H1 (cell line): ENCODE data around the gene SMYD3. TPM values are rescaled to one million over a fixed set of nuclear protein-coding genes. Genes with fewer than 3 reads are reported as not detected.

Source experiments
- CTCF ChIA-PET: fragments of 300-600 bp; sonication (Branson Sonifier 250); formaldehyde crosslinking; loops from one replicate; lab custom pipeline; 2021; ENCODE audit not compliant: partially characterized antibody; lab: Charles Lee
- POLR2A ChIA-PET: fragments of 300-600 bp; sonication (Branson Sonifier 250); formaldehyde crosslinking; loops from one replicate; lab custom pipeline; 2021; ENCODE audit warnings: inconsistent platforms; ENCODE audit not compliant: partially characterized antibody; lab: Charles Lee
- DNase-seq, 2 experiments: peaks; one replicate each; pipeline versions ENCODE4 v3.0.0 to v3.0.0-alpha.2; 2010 to 2022; ENCODE audit warnings: low spot score in 2 of 2, low read depth in 1 of 2, mixed read lengths in 1 of 2
- FAIRE-seq: peaks from 2 replicates; lab custom pipeline; 2011; peaks lifted over from hg19 to GRCh38; lab: Jason Lieb, UNC
- H2AFZ ChIP-seq: 2 replicates; pipeline ENCODE4 v1.8.1; 2012; ENCODE audit warnings: low read length, inconsistent platforms
- H2AK5ac ChIP-seq: 2 replicates; pipeline ENCODE4 v1.6.1; 2013; ENCODE audit warnings: low read depth, low read length
- H2BK120ac ChIP-seq: replicated peaks from 2 replicates; pipeline ENCODE3; 2013; ENCODE audit warnings: low read depth, low read length, inconsistent platforms
- H2BK12ac ChIP-seq: 2 replicates; pipeline ENCODE4 v1.6.1; 2013; ENCODE audit warnings: low read depth, low read length
- H2BK15ac ChIP-seq: 2 replicates; pipeline ENCODE4 v1.6.1; 2013; ENCODE audit warnings: low read length
- H2BK20ac ChIP-seq: 2 replicates; pipeline ENCODE4 v1.6.1; 2013; ENCODE audit warnings: low read length
- H2BK5ac ChIP-seq: 2 replicates; pipeline ENCODE4 v1.6.1; 2013; ENCODE audit warnings: low read depth, low read length
- H3K14ac ChIP-seq: 2 replicates; pipeline ENCODE4 v1.6.1; 2013; ENCODE audit warnings: inconsistent platforms; ENCODE audit not compliant: insufficient read length
- H3K18ac ChIP-seq: 2 replicates; pipeline ENCODE4 v1.6.1; 2013; ENCODE audit warnings: low read length; ENCODE audit errors: extremely low read depth
- H3K23ac ChIP-seq: 2 replicates; pipeline ENCODE4 v1.6.1; 2013; ENCODE audit warnings: inconsistent platforms; ENCODE audit not compliant: insufficient read length
- H3K23me2 ChIP-seq: 2 replicates; pipeline ENCODE4 v1.6.1; 2013; ENCODE audit warnings: low read depth, low read length
- H3K27ac ChIP-seq: 2 replicates; pipeline ENCODE4 v1.6.1; 2011; ENCODE audit warnings: low read depth, low read length, inconsistent platforms
- H3K27me3 ChIP-seq, 4 experiments: replicated peaks in 1 of 4; 1 replicate in 1 of 4; 2 replicates in 3 of 4; pipeline versions ENCODE4 v1.6.1 to v1.8.1; 2011 to 2013; ENCODE audit warnings: low read length in 3 of 4, mild to moderate bottlenecking in 3 of 4, inconsistent platforms in 2 of 4, mixed read lengths in 2 of 4, moderate library complexity in 1 of 4; ENCODE audit not compliant: control insufficient read depth in 3 of 4, insufficient read depth in 3 of 4; ENCODE audit errors: extremely low read depth in 1 of 4
- H3K36me3 ChIP-seq, 4 experiments: 2 replicates each; pipeline versions ENCODE4 v1.6.1 to v1.8.1; 2011 to 2013; ENCODE audit warnings: mild to moderate bottlenecking in 4 of 4, low read length in 3 of 4, moderate library complexity in 2 of 4, control low read depth in 1 of 4, inconsistent platforms in 1 of 4; ENCODE audit not compliant: insufficient read depth in 4 of 4, control insufficient read depth in 2 of 4
- H3K4ac ChIP-seq: replicated peaks from 2 replicates; pipeline ENCODE3; 2013; ENCODE audit warnings: low read length, low read depth, mixed read lengths, inconsistent platforms; ENCODE audit not compliant: insufficient read length
- H3K4me1 ChIP-seq, 4 experiments: replicated peaks in 1 of 4; 1 replicate in 1 of 4; 2 replicates in 3 of 4; pipeline versions ENCODE4 v1.6.1 to v1.8.1; 2011 to 2013; ENCODE audit warnings: low read length in 3 of 4, inconsistent platforms in 2 of 4, mixed read lengths in 1 of 4; ENCODE audit not compliant: insufficient read depth in 4 of 4, control insufficient read depth in 3 of 4
- H3K4me2 ChIP-seq, 2 experiments: 2 replicates each; pipeline versions ENCODE4 v1.6.1 to v1.8.1; 2011 to 2013; ENCODE audit warnings: low read depth in 2 of 2, low read length in 2 of 2, control low read depth in 1 of 2, inconsistent platforms in 1 of 2, mild to moderate bottlenecking in 1 of 2; ENCODE audit not compliant: insufficient read depth in 1 of 2
- H3K4me3 ChIP-seq, 4 experiments: fragments of 200-600, 300-600 bp in 1 of 4; sonication (generic), shearing (Covaris generic), sonication (Bioruptor Twin) in 1 of 4; 2 replicates each; pipeline versions ENCODE4 v1.5.1 to v1.8.1; 2011 to 2016; ENCODE audit warnings: low read length in 4 of 4, low read depth in 3 of 4, control low read depth in 2 of 4, inconsistent platforms in 2 of 4, mild to moderate bottlenecking in 2 of 4, mixed read lengths in 1 of 4, moderate library complexity in 1 of 4; ENCODE audit not compliant: insufficient read depth in 2 of 4; ENCODE audit errors: extremely low read depth in 1 of 4
- H3K56ac ChIP-seq: replicated peaks from 2 replicates; pipeline ENCODE3; 2013; ENCODE audit warnings: low read depth, mild to moderate bottlenecking, mixed read lengths, low read length, inconsistent platforms; ENCODE audit not compliant: insufficient read length
- H3K79me1 ChIP-seq: 2 replicates; pipeline ENCODE4 v1.6.1; 2013; ENCODE audit warnings: low read depth, low read length, control low read depth
- H3K79me2 ChIP-seq, 2 experiments: 2 replicates each; pipeline versions ENCODE4 v1.6.1 to v1.8.1; 2012 to 2013; ENCODE audit warnings: low read length in 2 of 2, mild to moderate bottlenecking in 2 of 2, inconsistent platforms in 1 of 2; ENCODE audit not compliant: insufficient read depth in 2 of 2, control insufficient read depth in 1 of 2
- H3K9ac ChIP-seq, 4 experiments: replicated peaks in 1 of 4; 1 replicate in 1 of 4; 2 replicates in 3 of 4; pipeline versions ENCODE4 v1.6.1 to v1.8.1; 2011 to 2013; ENCODE audit warnings: low read depth in 3 of 4, low read length in 3 of 4, control low read depth in 2 of 4, mild to moderate bottlenecking in 2 of 4, moderate library complexity in 2 of 4, inconsistent platforms in 1 of 4; ENCODE audit errors: extremely low read depth in 1 of 4
- H3K9me3 ChIP-seq, 2 experiments: 2 replicates each; pipeline versions ENCODE4 v1.6.1 to v1.8.1; 2012 to 2013; ENCODE audit warnings: mild to moderate bottlenecking in 2 of 2, moderate library complexity in 2 of 2, control low read depth in 1 of 2, inconsistent platforms in 1 of 2, low read depth in 1 of 2, low read length in 1 of 2, mixed read lengths in 1 of 2; ENCODE audit not compliant: insufficient read depth in 2 of 2
- H4K20me1 ChIP-seq, 2 experiments: replicated peaks in 1 of 2; 2 replicates each; pipeline versions ENCODE3 to v1.8.1; 2011 to 2013; ENCODE audit warnings: inconsistent platforms in 2 of 2, low read length in 2 of 2, mild to moderate bottlenecking in 1 of 2; ENCODE audit not compliant: insufficient read depth in 2 of 2, control insufficient read depth in 1 of 2
- H4K5ac ChIP-seq: 2 replicates; pipeline ENCODE4 v1.6.1; 2013; ENCODE audit warnings: low read length, low read depth, mixed read lengths, inconsistent platforms; ENCODE audit not compliant: insufficient read length
- H4K8ac ChIP-seq: 2 replicates; pipeline ENCODE4 v1.8.0; 2013; ENCODE audit warnings: mild to moderate bottlenecking, moderate library complexity, low read length, inconsistent platforms; ENCODE audit not compliant: insufficient read depth; ENCODE audit errors: extremely low read depth
- H4K91ac ChIP-seq: replicated peaks from 2 replicates; pipeline ENCODE3; 2013; ENCODE audit warnings: low read length, mixed read lengths, inconsistent platforms; ENCODE audit not compliant: insufficient read length
- BRCA1 ChIP-seq: IDR thresholded peaks from 2 replicates; pipeline ENCODE4 v1.6.1; 2012; ENCODE audit warnings: low read depth, low read length, improper control_type of control experiment
- CBX5 ChIP-seq: fragments of 300-800, 300-1000 bp; sonication (generic); IDR thresholded peaks from 2 replicates; pipeline ENCODE4 v1.7.1; 2016; ENCODE audit warnings: antibody characterized with exemption, low read length, low read depth
- CHD1 ChIP-seq: IDR thresholded peaks from 2 replicates; pipeline ENCODE4 v1.6.1; 2012; ENCODE audit warnings: low read depth, low read length, improper control_type of control experiment
- EP300 ChIP-seq, 2 experiments: IDR thresholded peaks; 1 replicate in 1 of 2; 2 replicates in 1 of 2; pipeline ENCODE4 v1.6.1; 2011 to 2012; ENCODE audit warnings: low read depth in 2 of 2, low read length in 2 of 2, mild to moderate bottlenecking in 2 of 2, borderline replicate concordance in 1 of 2, inconsistent platforms in 1 of 2, moderate library complexity in 1 of 2
- FOSL1 ChIP-seq: IDR thresholded peaks from 2 replicates; pipeline ENCODE4 v1.6.1; 2011; ENCODE audit warnings: mild to moderate bottlenecking, low read depth, low read length, moderate library complexity; ENCODE audit not compliant: insufficient read depth
- JUND ChIP-seq: IDR thresholded peaks from 2 replicates; pipeline ENCODE4 v1.6.1; 2011; ENCODE audit warnings: mild to moderate bottlenecking, improper control_type of control experiment, low read length
- RNF2 ChIP-seq: fragments of 200-900, 300-1000 bp; sonication (generic); IDR thresholded peaks from 2 replicates; pipeline ENCODE4 v1.7.1; 2016; ENCODE audit warnings: borderline replicate concordance, low read depth, mild to moderate bottlenecking, antibody characterized with exemption, low read length; ENCODE audit not compliant: poor library complexity, severe bottlenecking; ENCODE audit errors: missing control alignments
- SIX5 ChIP-seq: IDR thresholded peaks from 2 replicates; pipeline ENCODE4 v1.6.1; 2011; ENCODE audit warnings: mild to moderate bottlenecking, low read depth, low read length
- TBP ChIP-seq: IDR thresholded peaks from 2 replicates; pipeline ENCODE4 v1.6.1; 2011; ENCODE audit warnings: low read depth, low read length, improper control_type of control experiment
- WGBS, 2 experiments: shearing (Covaris generic) in 1 of 2; methylation state at CpG; one replicate each; pipeline versions ENCODE4 v1.1.6 to v1.1.7; 2013 to 2015; ENCODE audit warnings: low lambda C conversion rate in 2 of 2, mixed read lengths in 2 of 2, inconsistent platforms in 1 of 2, low coverage in 1 of 2, missing lambda C conversion rate in 1 of 2; ENCODE audit not compliant: insufficient replicate concordance in 2 of 2, insufficient coverage in 1 of 2, insufficient read length in 1 of 2; ENCODE audit errors: extremely low coverage in 1 of 2, missing lambda C conversion rate in 1 of 2; 5-methylcytosine and 5-hydroxymethylcytosine counted together
- polyA plus RNA-seq, 7 experiments: library from polyadenylated mRNA; depleted of rRNA in 3 of 7; stranded (reverse) in 5 of 7; unstranded in 2 of 7; fragments of >200 nt in 5 of 7; fragments of 200-250 nt in 2 of 7; gene quantifications; 1 replicate in 5 of 7; 2 replicates in 1 of 7; 4 replicates in 1 of 7; pipeline versions ENCODE4 v1.2.1 to v1.2.3, GENCODE V29; 2011 to 2013; ENCODE audit warnings: missing spikeins in 2 of 7, mixed read lengths in 2 of 7
- total RNA-seq: library from RNA; stranded (reverse); fragmentation: NEBNext Ultra II Directional; extraction: Animal tissue kit (Norgen Biotek cat#: 25700); gene quantifications from 2 replicates; pipeline ENCODE4 v1.2.1, GENCODE V29; 2021

Gene SMYD3
- total and polyA plus RNA-seq, 2 of the 8 experiments (the other 6 are each of a cell fraction or from before 2014, with no cell fraction given), result 17.3 to 25.4 TPM

DNA sequence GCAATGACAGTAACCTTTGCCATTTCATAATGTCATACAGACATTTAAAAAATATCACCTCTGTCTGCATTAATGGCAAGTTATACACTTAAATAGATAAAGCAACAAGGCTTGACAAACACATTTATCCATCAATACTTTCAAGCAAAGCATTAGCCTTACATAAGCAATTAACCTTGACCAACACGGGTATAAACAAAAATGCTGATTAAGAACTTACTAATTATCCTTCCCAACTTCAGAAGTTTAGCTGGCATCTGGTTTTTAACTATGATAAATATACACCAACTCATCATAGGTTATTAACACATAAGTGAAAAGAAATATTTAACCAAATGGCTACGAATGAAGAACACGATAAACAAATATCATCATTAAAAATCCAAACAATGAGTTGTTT is 188.5 kb downstream of the SMYD3 start:
- POLR2A ChIA-PET, result no interaction called here
- no peak overlapping the region for H4K5ac ChIP-seq
- no peak overlapping the region for H3K4me2 ChIP-seq
- no peak overlapping the region for H3K4me3 ChIP-seq
- H4K20me1 ChIP-seq, result peaks cover 0 to 2% of the 10 kb centered on the region in 2 experiments
- no peak overlapping the region for H3K27ac ChIP-seq
- H3K23ac ChIP-seq, result no peak overlapping the region
- no peak overlapping the region for H2BK120ac ChIP-seq
- H2AK5ac ChIP-seq, result no peak overlapping the region
- H3K9me3 ChIP-seq, result no peaks in the 10 kb centered on the region
- H3K79me1 ChIP-seq, result no peaks in the 10 kb centered on the region
- H4K8ac ChIP-seq, result no peak overlapping the region
- no peak overlapping the region for H3K14ac ChIP-seq
- no peak overlapping the region for H2BK12ac ChIP-seq
- peaks cover 0 to 6% (median 0%) of the 10 kb centered on the region in 4 experiments; a peak in 1 of 7 replicates for H3K4me1 ChIP-seq
- FAIRE-seq, result no peak
- H4K91ac ChIP-seq, result no peak overlapping the region
- no peaks in the 10 kb centered on the region for H3K79me2 ChIP-seq
- no peak overlapping the region for H2BK20ac ChIP-seq
- H2BK5ac ChIP-seq, result no peak overlapping the region
- no peak overlapping the region for H2AFZ ChIP-seq
- H3K23me2 ChIP-seq, result no peaks in the 10 kb centered on the region
- H3K56ac ChIP-seq, result no peak overlapping the region
- 85% methylated on average over 3 of the region's 3 CpGs; no CpG with 5 or more reads in 1 of the 2 experiments for WGBS, 2 experiments
- H2BK15ac ChIP-seq, result no peak overlapping the region
- H3K36me3 ChIP-seq, result no peaks in the 10 kb centered on the region
- H3K9ac ChIP-seq, result no peak overlapping the region
- H3K18ac ChIP-seq, result no peak overlapping the region
- H3K4ac ChIP-seq, result no peak overlapping the region
- CTCF ChIA-PET, result no interaction called here
- TF ChIP-seq JUND, result no peak
- TF ChIP-seq RNF2, result no peak
- no peak for TF ChIP-seq EP300 (IDR thresholded peaks at IDR 0.05; ENCODE audit: borderline replicate concordance in 1 of 2, low read depth in 2 of 2, low read length in 2 of 2)
- no peak for TF ChIP-seq CBX5
- TF ChIP-seq CHD1, result no peak
- TF ChIP-seq BRCA1, result no peak
- no peak for TF ChIP-seq TBP
- no peak for TF ChIP-seq FOSL1
- TF ChIP-seq SIX5, result no peak
- no peaks in the 10 kb centered on the region for H3K27me3 ChIP-seq
- no peak for DNase-seq
